HEK293 (cell line): ENCODE results near the gene GLCE.

Experiments
- HOXC10 ChIP-seq: sonication (generic); formaldehyde crosslinking; IDR thresholded peaks from 2 replicates; pipeline ENCODE4 v1.8.1; 2023; ENCODE audit warnings: mild to moderate bottlenecking, missing genetic modification reagents
- KLF10 ChIP-seq: fragments of 450-650 bp; IDR thresholded peaks from 2 replicates; pipeline ENCODE4 v1.5.1; 2018; ENCODE audit warnings: missing biosample characterization, mild to moderate bottlenecking, missing genetic modification characterization
- ZBTB21 ChIP-seq: fragments of 450-650 bp; formaldehyde crosslinking; IDR thresholded peaks from 2 replicates; pipeline ENCODE4 v1.5.1; 2017; ENCODE audit warnings: missing biosample characterization, missing genetic modification characterization
- ZFHX2 ChIP-seq: fragments of 450-650 bp; formaldehyde crosslinking; conservative IDR thresholded peaks from 2 replicates; pipeline ENCODE4 v1.5.1; 2016; ENCODE audit warnings: missing biosample characterization, missing genetic modification characterization
- ZFP69B ChIP-seq: fragments of 450-650 bp; formaldehyde crosslinking; IDR thresholded peaks from 2 replicates; pipeline ENCODE4 v1.5.1; 2016; ENCODE audit warnings: missing biosample characterization, missing genetic modification characterization
- ZNF10 ChIP-seq: fragments of 450-650 bp; formaldehyde crosslinking; IDR thresholded peaks from 2 replicates; pipeline ENCODE4 v1.5.1; 2017; ENCODE audit warnings: missing biosample characterization, missing genetic modification characterization
- ZNF133 ChIP-seq: fragments of 450-650 bp; formaldehyde crosslinking; IDR thresholded peaks from 2 replicates; pipeline ENCODE4 v1.5.1; 2016; ENCODE audit warnings: missing biosample characterization, missing genetic modification characterization
- ZNF155 ChIP-seq: fragments of 450-650 bp; formaldehyde crosslinking; IDR thresholded peaks from 2 replicates; pipeline ENCODE4 v1.5.1; 2016; ENCODE audit warnings: missing biosample characterization, missing genetic modification characterization
- ZNF169 ChIP-seq: fragments of 450-650 bp; formaldehyde crosslinking; IDR thresholded peaks from 2 replicates; pipeline ENCODE4 v1.5.1; 2016; ENCODE audit warnings: missing biosample characterization, missing genetic modification characterization
- ZNF239 ChIP-seq: fragments of 450-650 bp; formaldehyde crosslinking; IDR thresholded peaks from 2 replicates; pipeline ENCODE4 v1.5.1; 2016; ENCODE audit warnings: missing biosample characterization, missing genetic modification characterization
- ZNF274 ChIP-seq, 2 experiments: fragments of 200-500 bp in 1 of 2; fragments of 450-650 bp in 1 of 2; sonication (Bioruptor generic) in 1 of 2; formaldehyde crosslinking in 1 of 2; IDR thresholded peaks; 2 replicates each; pipeline versions ENCODE4 v1.5.1 to v1.6.1; 2014 to 2016; ENCODE audit warnings: borderline replicate concordance in 1 of 2, inconsistent platforms in 1 of 2, low read length in 1 of 2, missing biosample characterization in 1 of 2, missing genetic modification characterization in 1 of 2
- ZNF292 ChIP-seq: fragments of 450-650 bp; formaldehyde crosslinking; IDR thresholded peaks from 2 replicates; pipeline ENCODE4 v1.5.1; 2016; ENCODE audit warnings: low read depth, missing biosample characterization, missing genetic modification characterization, borderline replicate concordance
- ZNF335 ChIP-seq: fragments of 450-650 bp; formaldehyde crosslinking; conservative IDR thresholded peaks from 2 replicates; pipeline ENCODE4 v1.5.1; 2016; ENCODE audit warnings: missing biosample characterization, missing genetic modification characterization
- ZNF354C ChIP-seq: fragments of 450-650 bp; formaldehyde crosslinking; IDR thresholded peaks from 2 replicates; pipeline ENCODE4 v1.5.1; 2016; ENCODE audit warnings: missing biosample characterization, missing genetic modification characterization, low read depth, borderline replicate concordance
- ZNF366 ChIP-seq: fragments of 450-650 bp; formaldehyde crosslinking; conservative IDR thresholded peaks from 2 replicates; pipeline ENCODE4 v1.5.1; 2016; ENCODE audit warnings: missing biosample characterization, missing genetic modification characterization
- ZNF433 ChIP-seq: fragments of 450-650 bp; formaldehyde crosslinking; IDR thresholded peaks from 2 replicates; pipeline ENCODE4 v1.5.1; 2016; ENCODE audit warnings: missing biosample characterization, missing genetic modification characterization, low read depth
- ZNF48 ChIP-seq: fragments of 450-650 bp; formaldehyde crosslinking; IDR thresholded peaks from 2 replicates; pipeline ENCODE4 v1.5.1; 2016; ENCODE audit warnings: missing biosample characterization, missing genetic modification characterization
- ZNF521 ChIP-seq: fragments of 450-650 bp; formaldehyde crosslinking; IDR thresholded peaks from 2 replicates; pipeline ENCODE4 v1.5.1; 2017; ENCODE audit warnings: missing biosample characterization, mild to moderate bottlenecking, missing genetic modification characterization
- ZNF610 ChIP-seq: fragments of 450-650 bp; formaldehyde crosslinking; IDR thresholded peaks from 2 replicates; pipeline ENCODE4 v1.5.1; 2016; ENCODE audit warnings: missing biosample characterization, missing genetic modification characterization, borderline replicate concordance
- ZNF621 ChIP-seq: fragments of 450-650 bp; formaldehyde crosslinking; IDR thresholded peaks from 2 replicates; pipeline ENCODE4 v1.5.1; 2017; ENCODE audit warnings: missing biosample characterization, missing genetic modification characterization
- ZNF626 ChIP-seq: fragments of 450-650 bp; sonication (Bioruptor Pico); formaldehyde crosslinking; IDR thresholded peaks from 2 replicates; pipeline ENCODE4 v1.5.1; 2018; ENCODE audit warnings: missing biosample characterization, missing genetic modification characterization, inconsistent platforms
- ZNF843 ChIP-seq: fragments of 450-650 bp; formaldehyde crosslinking; IDR thresholded peaks from 2 replicates; pipeline ENCODE4 v1.5.1; 2016; ENCODE audit warnings: missing biosample characterization, missing genetic modification characterization
- TF ChIP-seq, protein P1 (sequence below): fragments of 450-650 bp; formaldehyde crosslinking; IDR thresholded peaks from 2 replicates; pipeline ENCODE4 v1.5.1; 2016; ENCODE audit warnings: missing biosample characterization, missing genetic modification characterization, borderline replicate concordance
- TF ChIP-seq, protein P2 (sequence below): fragments of 450-650 bp; formaldehyde crosslinking; IDR thresholded peaks from 2 replicates; pipeline ENCODE4 v1.5.1; 2017; ENCODE audit warnings: missing biosample characterization, missing genetic modification characterization
- TF ChIP-seq, protein P3 (sequence below): fragments of 450-650 bp; formaldehyde crosslinking; IDR thresholded peaks from 2 replicates; pipeline ENCODE4 v1.5.1; 2016; ENCODE audit warnings: missing biosample characterization, missing genetic modification characterization
- TF ChIP-seq, protein P4 (sequence below): fragments of 450-650 bp; formaldehyde crosslinking; IDR thresholded peaks from 2 replicates; pipeline ENCODE4 v1.5.1; 2016; ENCODE audit warnings: missing biosample characterization, missing genetic modification characterization
- TF ChIP-seq, protein P5 (sequence below): fragments of 450-650 bp; formaldehyde crosslinking; IDR thresholded peaks from 2 replicates; pipeline ENCODE4 v1.5.1; 2016; ENCODE audit warnings: missing biosample characterization, missing genetic modification characterization

Gene GLCE

DNA sequence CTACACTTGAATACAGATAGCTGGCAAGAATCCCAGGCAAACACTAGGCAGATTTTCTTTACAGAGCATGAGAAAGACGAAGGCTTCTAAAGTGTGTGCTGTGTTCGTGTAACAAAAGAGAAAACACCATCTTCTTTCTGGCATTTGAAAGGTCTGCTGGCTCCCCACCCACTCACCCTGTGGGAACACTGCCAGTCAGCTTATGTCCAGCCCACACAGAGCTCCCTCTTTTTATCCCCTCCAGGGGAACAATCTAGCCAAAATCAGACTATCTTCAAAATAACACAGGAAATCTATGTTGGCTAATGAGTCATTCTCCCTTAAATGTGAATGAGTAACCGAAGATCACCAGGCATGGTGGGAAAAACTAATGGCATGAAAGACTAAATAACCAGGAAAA lies 92.7 kb downstream of the GLCE start (continued):
- TF ChIP-seq ZFP69B (tag by site-specific recombination) (no peak), HOXC10 (no peak), ZNF292 (no peak), ZNF169 (no peak), ZNF521 (tag by site-specific recombination) (no peak), ZNF10 (tag by site-specific recombination) (no peak), ZFHX2 (tag by site-specific recombination) (peak; percentile 94), ZNF239 (tag by site-specific recombination) (no peak), ZNF626 (tag by site-specific recombination) (no peak), ZNF133 (no peak), ZNF621 (no peak), ZNF274 (IDR thresholded peaks at IDR 0.05; ENCODE audit: low read length) (no peak), ZNF274 (tag by site-specific recombination; IDR thresholded peaks at IDR 0.05; ENCODE audit: borderline replicate concordance) (no peak), ZNF366 (tag by site-specific recombination) (0 out of 2 replicates have a peak, but pooled peaks have one; percentile 13), ZNF433 (tag by site-specific recombination) (no peak), ZNF155 (tag by site-specific recombination) (no peak), ZNF843 (tag by site-specific recombination) (no peak), KLF10 (no peak), ZNF610 (tag by site-specific recombination) (no peak), ZBTB21 (no peak), ZNF335 (peak; percentile 71), ZNF48 (no peak), ZNF354C (tag by site-specific recombination) (no peak)
- TF ChIP-seq, protein P1, sequence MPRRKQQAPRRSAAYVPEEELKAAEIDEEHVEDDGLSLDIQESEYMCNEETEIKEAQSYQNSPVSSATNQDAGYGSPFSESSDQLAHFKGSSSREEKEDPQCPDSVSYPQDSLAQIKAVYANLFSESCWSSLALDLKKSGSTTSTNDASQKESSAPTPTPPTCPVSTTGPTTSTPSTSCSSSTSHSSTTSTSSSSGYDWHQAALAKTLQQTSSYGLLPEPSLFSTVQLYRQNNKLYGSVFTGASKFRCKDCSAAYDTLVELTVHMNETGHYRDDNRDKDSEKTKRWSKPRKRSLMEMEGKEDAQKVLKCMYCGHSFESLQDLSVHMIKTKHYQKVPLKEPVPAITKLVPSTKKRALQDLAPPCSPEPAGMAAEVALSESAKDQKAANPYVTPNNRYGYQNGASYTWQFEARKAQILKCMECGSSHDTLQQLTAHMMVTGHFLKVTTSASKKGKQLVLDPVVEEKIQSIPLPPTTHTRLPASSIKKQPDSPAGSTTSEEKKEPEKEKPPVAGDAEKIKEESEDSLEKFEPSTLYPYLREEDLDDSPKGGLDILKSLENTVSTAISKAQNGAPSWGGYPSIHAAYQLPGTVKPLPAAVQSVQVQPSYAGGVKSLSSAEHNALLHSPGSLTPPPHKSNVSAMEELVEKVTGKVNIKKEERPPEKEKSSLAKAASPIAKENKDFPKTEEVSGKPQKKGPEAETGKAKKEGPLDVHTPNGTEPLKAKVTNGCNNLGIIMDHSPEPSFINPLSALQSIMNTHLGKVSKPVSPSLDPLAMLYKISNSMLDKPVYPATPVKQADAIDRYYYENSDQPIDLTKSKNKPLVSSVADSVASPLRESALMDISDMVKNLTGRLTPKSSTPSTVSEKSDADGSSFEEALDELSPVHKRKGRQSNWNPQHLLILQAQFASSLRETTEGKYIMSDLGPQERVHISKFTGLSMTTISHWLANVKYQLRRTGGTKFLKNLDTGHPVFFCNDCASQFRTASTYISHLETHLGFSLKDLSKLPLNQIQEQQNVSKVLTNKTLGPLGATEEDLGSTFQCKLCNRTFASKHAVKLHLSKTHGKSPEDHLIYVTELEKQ (tag by site-specific recombination) = no peak
- TF ChIP-seq, protein P2, sequence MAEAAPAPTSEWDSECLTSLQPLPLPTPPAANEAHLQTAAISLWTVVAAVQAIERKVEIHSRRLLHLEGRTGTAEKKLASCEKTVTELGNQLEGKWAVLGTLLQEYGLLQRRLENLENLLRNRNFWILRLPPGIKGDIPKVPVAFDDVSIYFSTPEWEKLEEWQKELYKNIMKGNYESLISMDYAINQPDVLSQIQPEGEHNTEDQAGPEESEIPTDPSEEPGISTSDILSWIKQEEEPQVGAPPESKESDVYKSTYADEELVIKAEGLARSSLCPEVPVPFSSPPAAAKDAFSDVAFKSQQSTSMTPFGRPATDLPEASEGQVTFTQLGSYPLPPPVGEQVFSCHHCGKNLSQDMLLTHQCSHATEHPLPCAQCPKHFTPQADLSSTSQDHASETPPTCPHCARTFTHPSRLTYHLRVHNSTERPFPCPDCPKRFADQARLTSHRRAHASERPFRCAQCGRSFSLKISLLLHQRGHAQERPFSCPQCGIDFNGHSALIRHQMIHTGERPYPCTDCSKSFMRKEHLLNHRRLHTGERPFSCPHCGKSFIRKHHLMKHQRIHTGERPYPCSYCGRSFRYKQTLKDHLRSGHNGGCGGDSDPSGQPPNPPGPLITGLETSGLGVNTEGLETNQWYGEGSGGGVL (tag by site-specific recombination) = peak; percentile 43
- TF ChIP-seq, protein P3, sequence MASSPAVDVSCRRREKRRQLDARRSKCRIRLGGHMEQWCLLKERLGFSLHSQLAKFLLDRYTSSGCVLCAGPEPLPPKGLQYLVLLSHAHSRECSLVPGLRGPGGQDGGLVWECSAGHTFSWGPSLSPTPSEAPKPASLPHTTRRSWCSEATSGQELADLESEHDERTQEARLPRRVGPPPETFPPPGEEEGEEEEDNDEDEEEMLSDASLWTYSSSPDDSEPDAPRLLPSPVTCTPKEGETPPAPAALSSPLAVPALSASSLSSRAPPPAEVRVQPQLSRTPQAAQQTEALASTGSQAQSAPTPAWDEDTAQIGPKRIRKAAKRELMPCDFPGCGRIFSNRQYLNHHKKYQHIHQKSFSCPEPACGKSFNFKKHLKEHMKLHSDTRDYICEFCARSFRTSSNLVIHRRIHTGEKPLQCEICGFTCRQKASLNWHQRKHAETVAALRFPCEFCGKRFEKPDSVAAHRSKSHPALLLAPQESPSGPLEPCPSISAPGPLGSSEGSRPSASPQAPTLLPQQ = peak; percentile 37; the same call in 1 of the 2 replicates
- TF ChIP-seq, protein P4, sequence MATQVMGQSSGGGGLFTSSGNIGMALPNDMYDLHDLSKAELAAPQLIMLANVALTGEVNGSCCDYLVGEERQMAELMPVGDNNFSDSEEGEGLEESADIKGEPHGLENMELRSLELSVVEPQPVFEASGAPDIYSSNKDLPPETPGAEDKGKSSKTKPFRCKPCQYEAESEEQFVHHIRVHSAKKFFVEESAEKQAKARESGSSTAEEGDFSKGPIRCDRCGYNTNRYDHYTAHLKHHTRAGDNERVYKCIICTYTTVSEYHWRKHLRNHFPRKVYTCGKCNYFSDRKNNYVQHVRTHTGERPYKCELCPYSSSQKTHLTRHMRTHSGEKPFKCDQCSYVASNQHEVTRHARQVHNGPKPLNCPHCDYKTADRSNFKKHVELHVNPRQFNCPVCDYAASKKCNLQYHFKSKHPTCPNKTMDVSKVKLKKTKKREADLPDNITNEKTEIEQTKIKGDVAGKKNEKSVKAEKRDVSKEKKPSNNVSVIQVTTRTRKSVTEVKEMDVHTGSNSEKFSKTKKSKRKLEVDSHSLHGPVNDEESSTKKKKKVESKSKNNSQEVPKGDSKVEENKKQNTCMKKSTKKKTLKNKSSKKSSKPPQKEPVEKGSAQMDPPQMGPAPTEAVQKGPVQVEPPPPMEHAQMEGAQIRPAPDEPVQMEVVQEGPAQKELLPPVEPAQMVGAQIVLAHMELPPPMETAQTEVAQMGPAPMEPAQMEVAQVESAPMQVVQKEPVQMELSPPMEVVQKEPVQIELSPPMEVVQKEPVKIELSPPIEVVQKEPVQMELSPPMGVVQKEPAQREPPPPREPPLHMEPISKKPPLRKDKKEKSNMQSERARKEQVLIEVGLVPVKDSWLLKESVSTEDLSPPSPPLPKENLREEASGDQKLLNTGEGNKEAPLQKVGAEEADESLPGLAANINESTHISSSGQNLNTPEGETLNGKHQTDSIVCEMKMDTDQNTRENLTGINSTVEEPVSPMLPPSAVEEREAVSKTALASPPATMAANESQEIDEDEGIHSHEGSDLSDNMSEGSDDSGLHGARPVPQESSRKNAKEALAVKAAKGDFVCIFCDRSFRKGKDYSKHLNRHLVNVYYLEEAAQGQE (tag by site-specific recombination) = no peak
- TF ChIP-seq, protein P5, sequence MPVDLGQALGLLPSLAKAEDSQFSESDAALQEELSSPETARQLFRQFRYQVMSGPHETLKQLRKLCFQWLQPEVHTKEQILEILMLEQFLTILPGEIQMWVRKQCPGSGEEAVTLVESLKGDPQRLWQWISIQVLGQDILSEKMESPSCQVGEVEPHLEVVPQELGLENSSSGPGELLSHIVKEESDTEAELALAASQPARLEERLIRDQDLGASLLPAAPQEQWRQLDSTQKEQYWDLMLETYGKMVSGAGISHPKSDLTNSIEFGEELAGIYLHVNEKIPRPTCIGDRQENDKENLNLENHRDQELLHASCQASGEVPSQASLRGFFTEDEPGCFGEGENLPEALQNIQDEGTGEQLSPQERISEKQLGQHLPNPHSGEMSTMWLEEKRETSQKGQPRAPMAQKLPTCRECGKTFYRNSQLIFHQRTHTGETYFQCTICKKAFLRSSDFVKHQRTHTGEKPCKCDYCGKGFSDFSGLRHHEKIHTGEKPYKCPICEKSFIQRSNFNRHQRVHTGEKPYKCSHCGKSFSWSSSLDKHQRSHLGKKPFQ (tag by site-specific recombination) = no peak
